A549 (cell line): ENCODE results near the gene EPB41L5.

Experiments used
- BHLHE40 ChIP-seq: IDR thresholded peaks from 2 replicates; pipeline ENCODE4 v1.6.1; 2012; ENCODE audit warnings: low read depth, low read length, inconsistent platforms
- EP300 ChIP-seq, 2 experiments: fragments of >200 bp; sonication (Bioruptor Twin); formaldehyde crosslinking; IDR thresholded peaks; 2 replicates in 1 of 2; 3 replicates in 1 of 2; pipeline ENCODE4 v1.6.1; 2016 to 2017
- PHF8 ChIP-seq: fragments of 200-600 bp; sonication (generic); IDR thresholded peaks from 2 replicates; pipeline ENCODE4 v1.6.1; 2016; ENCODE audit warnings: low read depth, mild to moderate bottlenecking, antibody characterized with exemption, moderate library complexity, borderline replicate concordance
- POLR2A ChIP-seq: IDR thresholded peaks from 2 replicates; pipeline ENCODE4 v1.6.1; 2012; ENCODE audit warnings: mild to moderate bottlenecking, low read length
- POLR2AphosphoS2 ChIP-seq: conservative IDR thresholded peaks from 2 replicates; pipeline ENCODE4 v1.6.1; 2012; ENCODE audit warnings: low read length, improper control_type of control experiment, inconsistent platforms
- RAD21 ChIP-seq, 2 experiments: fragments of >200 bp in 1 of 2; sonication (Bioruptor Twin) in 1 of 2; formaldehyde crosslinking in 1 of 2; IDR thresholded peaks in 1 of 2; conservative IDR thresholded peaks in 1 of 2; 2 replicates in 1 of 2; 3 replicates in 1 of 2; pipeline ENCODE4 v1.6.1; 2012 to 2018; ENCODE audit warnings: inconsistent platforms in 1 of 2
- RFX5 ChIP-seq: fragments of 450-650 bp; IDR thresholded peaks from 2 replicates; pipeline ENCODE4 v1.7.1; 2014; ENCODE audit warnings: antibody characterized with exemption, mild to moderate bottlenecking, moderate library complexity
- SREBF2 ChIP-seq: fragments of 450-650 bp; IDR thresholded peaks from 2 replicates; pipeline ENCODE4 v1.6.1; 2014; ENCODE audit warnings: mild to moderate bottlenecking, moderate library complexity
- TF ChIP-seq, protein P1 (sequence below): fragments of >200 bp; sonication (Bioruptor Twin); formaldehyde crosslinking; IDR thresholded peaks from 3 replicates; pipeline ENCODE4 v1.5.1; 2016
- TF ChIP-seq, protein P2 (sequence below): fragments of 200-600 bp; sonication (generic); IDR thresholded peaks from 2 replicates; pipeline ENCODE4 v1.6.1; 2016; ENCODE audit warnings: antibody characterized with exemption, mild to moderate bottlenecking, moderate library complexity
- TF ChIP-seq, protein P3 (sequence below): IDR thresholded peaks from 2 replicates; pipeline ENCODE4 v1.6.1; 2012; ENCODE audit warnings: low read depth, borderline replicate concordance

DNA sequence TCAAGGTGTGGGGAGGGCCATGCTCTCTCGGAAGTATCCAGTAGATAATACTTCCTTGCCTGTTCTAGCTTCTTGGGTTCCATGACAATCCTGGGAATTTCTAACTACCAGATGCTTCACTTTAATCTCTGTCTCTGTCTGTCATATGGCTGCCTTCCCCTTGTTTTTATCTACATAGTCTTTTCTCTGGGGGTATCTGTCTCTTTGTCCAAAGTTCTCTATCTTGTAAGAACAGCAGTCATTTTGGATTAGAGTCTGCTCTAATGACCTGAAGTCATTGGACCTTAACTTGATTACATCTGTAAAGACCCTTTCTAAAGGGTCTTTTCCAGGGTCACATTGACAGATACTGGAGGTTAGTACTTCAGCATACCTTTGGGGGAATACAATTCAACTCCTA is 11.4 kb upstream of the EPB41L5 start:
- no peak for TF ChIP-seq POLR2A
- TF ChIP-seq, protein P1, sequence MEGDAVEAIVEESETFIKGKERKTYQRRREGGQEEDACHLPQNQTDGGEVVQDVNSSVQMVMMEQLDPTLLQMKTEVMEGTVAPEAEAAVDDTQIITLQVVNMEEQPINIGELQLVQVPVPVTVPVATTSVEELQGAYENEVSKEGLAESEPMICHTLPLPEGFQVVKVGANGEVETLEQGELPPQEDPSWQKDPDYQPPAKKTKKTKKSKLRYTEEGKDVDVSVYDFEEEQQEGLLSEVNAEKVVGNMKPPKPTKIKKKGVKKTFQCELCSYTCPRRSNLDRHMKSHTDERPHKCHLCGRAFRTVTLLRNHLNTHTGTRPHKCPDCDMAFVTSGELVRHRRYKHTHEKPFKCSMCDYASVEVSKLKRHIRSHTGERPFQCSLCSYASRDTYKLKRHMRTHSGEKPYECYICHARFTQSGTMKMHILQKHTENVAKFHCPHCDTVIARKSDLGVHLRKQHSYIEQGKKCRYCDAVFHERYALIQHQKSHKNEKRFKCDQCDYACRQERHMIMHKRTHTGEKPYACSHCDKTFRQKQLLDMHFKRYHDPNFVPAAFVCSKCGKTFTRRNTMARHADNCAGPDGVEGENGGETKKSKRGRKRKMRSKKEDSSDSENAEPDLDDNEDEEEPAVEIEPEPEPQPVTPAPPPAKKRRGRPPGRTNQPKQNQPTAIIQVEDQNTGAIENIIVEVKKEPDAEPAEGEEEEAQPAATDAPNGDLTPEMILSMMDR: no peak
- TF ChIP-seq EP300 (IDR thresholded peaks at IDR 0.05): no peak
- no peak for TF ChIP-seq RFX5
- TF ChIP-seq BHLHE40: no peak
- no peak for TF ChIP-seq PHF8
- TF ChIP-seq, protein P2, sequence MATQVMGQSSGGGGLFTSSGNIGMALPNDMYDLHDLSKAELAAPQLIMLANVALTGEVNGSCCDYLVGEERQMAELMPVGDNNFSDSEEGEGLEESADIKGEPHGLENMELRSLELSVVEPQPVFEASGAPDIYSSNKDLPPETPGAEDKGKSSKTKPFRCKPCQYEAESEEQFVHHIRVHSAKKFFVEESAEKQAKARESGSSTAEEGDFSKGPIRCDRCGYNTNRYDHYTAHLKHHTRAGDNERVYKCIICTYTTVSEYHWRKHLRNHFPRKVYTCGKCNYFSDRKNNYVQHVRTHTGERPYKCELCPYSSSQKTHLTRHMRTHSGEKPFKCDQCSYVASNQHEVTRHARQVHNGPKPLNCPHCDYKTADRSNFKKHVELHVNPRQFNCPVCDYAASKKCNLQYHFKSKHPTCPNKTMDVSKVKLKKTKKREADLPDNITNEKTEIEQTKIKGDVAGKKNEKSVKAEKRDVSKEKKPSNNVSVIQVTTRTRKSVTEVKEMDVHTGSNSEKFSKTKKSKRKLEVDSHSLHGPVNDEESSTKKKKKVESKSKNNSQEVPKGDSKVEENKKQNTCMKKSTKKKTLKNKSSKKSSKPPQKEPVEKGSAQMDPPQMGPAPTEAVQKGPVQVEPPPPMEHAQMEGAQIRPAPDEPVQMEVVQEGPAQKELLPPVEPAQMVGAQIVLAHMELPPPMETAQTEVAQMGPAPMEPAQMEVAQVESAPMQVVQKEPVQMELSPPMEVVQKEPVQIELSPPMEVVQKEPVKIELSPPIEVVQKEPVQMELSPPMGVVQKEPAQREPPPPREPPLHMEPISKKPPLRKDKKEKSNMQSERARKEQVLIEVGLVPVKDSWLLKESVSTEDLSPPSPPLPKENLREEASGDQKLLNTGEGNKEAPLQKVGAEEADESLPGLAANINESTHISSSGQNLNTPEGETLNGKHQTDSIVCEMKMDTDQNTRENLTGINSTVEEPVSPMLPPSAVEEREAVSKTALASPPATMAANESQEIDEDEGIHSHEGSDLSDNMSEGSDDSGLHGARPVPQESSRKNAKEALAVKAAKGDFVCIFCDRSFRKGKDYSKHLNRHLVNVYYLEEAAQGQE: no peak
- TF ChIP-seq SREBF2: no peak
- TF ChIP-seq, protein P3, sequence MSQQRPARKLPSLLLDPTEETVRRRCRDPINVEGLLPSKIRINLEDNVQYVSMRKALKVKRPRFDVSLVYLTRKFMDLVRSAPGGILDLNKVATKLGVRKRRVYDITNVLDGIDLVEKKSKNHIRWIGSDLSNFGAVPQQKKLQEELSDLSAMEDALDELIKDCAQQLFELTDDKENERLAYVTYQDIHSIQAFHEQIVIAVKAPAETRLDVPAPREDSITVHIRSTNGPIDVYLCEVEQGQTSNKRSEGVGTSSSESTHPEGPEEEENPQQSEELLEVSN: no peak
- no peak for TF ChIP-seq POLR2AphosphoS2
- no peak for TF ChIP-seq RAD21 (conservative IDR thresholded peaks at IDR 0.05 in 1 of 2, IDR thresholded peaks at IDR 0.05 in 1 of 2)
